Effector memory CD4-positive, alpha-beta T cell (primary cell): ENCODE measurements around the gene CFAP52.
"Not testable (repeated sequence)": the region's sequence is repeated elsewhere in the genome, so short reads cannot be mapped to it uniquely, and the experiment has no call there.

Source experiments
- DNase-seq, 3 donors: peaks; one replicate each; pipeline ENCODE4 v3.0.0-alpha.2; 2020
- H3K27ac ChIP-seq: 2 replicates; pipeline ENCODE4 v1.7.0; 2013; ENCODE audit warnings: mild to moderate bottlenecking, low read length, moderate library complexity; ENCODE audit not compliant: insufficient read depth, poor library complexity, severe bottlenecking
- H3K27me3 ChIP-seq: replicated peaks from 2 replicates; pipeline ENCODE4 v1.7.0; 2013; ENCODE audit warnings: mild to moderate bottlenecking, low read length; ENCODE audit not compliant: insufficient read depth, control insufficient read depth, poor library complexity, severe bottlenecking
- H3K36me3 ChIP-seq: 2 replicates; pipeline ENCODE4 v1.7.0; 2013; ENCODE audit warnings: mild to moderate bottlenecking, low read length, moderate library complexity; ENCODE audit not compliant: control insufficient read depth, insufficient read depth
- H3K4me1 ChIP-seq: 2 replicates; pipeline ENCODE4 v1.7.0; 2013; ENCODE audit warnings: low read length, mild to moderate bottlenecking; ENCODE audit not compliant: control insufficient read depth, insufficient read depth, poor library complexity, severe bottlenecking
- H3K4me3 ChIP-seq: 2 replicates; pipeline ENCODE4 v1.7.0; 2013; ENCODE audit warnings: low read length, low read depth, mild to moderate bottlenecking; ENCODE audit not compliant: insufficient read depth, poor library complexity, severe bottlenecking
- H3K9me3 ChIP-seq: 2 replicates; pipeline ENCODE4 v1.7.0; 2013; ENCODE audit warnings: mild to moderate bottlenecking, low read length, moderate library complexity; ENCODE audit not compliant: control insufficient read depth

Gene CFAP52

GRCh38 chr17:9606453-9606852 lies 30.0 kb downstream of the CFAP52 start:
- H3K27ac ChIP-seq = no peak overlapping the region

GRCh38 chr17:9607058-9607457 lies 30.6 kb downstream of the CFAP52 start:
- not testable (repeated sequence) for H3K27ac ChIP-seq, H3K4me1 ChIP-seq, H3K4me3 ChIP-seq, H3K27me3 ChIP-seq, H3K9me3 ChIP-seq, H3K36me3 ChIP-seq, DNase-seq

More at GRCh38 chr17:9606453-9606852, 30.0 kb downstream of the CFAP52 start:
- H3K27me3 ChIP-seq = no peaks in the 10 kb centered on the region
- H3K4me3 ChIP-seq = no peak overlapping the region
- DNase-seq = no peak
- H3K9me3 ChIP-seq = no peaks in the 10 kb centered on the region
- no peaks in the 10 kb centered on the region for H3K4me1 ChIP-seq
- no peaks in the 10 kb centered on the region for H3K36me3 ChIP-seq

GRCh38 chr17:9611557-9611956 lies 35.1 kb downstream of the CFAP52 start:
- no peak overlapping the region for H3K27ac ChIP-seq
- H3K9me3 ChIP-seq = no peaks in the 10 kb centered on the region
- H3K27me3 ChIP-seq = no peaks in the 10 kb centered on the region
- H3K4me1 ChIP-seq = no peaks in the 10 kb centered on the region
- no peak overlapping the region for H3K4me3 ChIP-seq
- DNase-seq = no peak
- H3K36me3 ChIP-seq = no peaks in the 10 kb centered on the region

GRCh38 chr17:9612006-9612405 lies 35.6 kb downstream of the CFAP52 start:
- no peaks in the 10 kb centered on the region for H3K9me3 ChIP-seq
- H3K4me1 ChIP-seq = no peaks in the 10 kb centered on the region
- H3K27me3 ChIP-seq = no peaks in the 10 kb centered on the region
- no peak overlapping the region for H3K4me3 ChIP-seq
- H3K27ac ChIP-seq = no peak overlapping the region
- no peak for DNase-seq
- H3K36me3 ChIP-seq = no peaks in the 10 kb centered on the region

- H3K9me3 ChIP-seq = no peaks in the 10 kb centered on the region
- H3K4me1 ChIP-seq = no peaks in the 10 kb centered on the region
- DNase-seq = no peak
- H3K27me3 ChIP-seq = no peaks in the 10 kb centered on the region
- no peak overlapping the region for H3K4me3 ChIP-seq
- no peaks in the 10 kb centered on the region for H3K36me3 ChIP-seq
- H3K27ac ChIP-seq = no peak overlapping the region
Observed at GRCh38 chr17:9615486-9615885, 39.0 kb downstream of the CFAP52 start.

- Histone ChIP-seq H3K4me1 (no peaks in the 10 kb centered on the region), H3K9me3 (no peaks in the 10 kb centered on the region), H3K4me3 (no peak overlapping the region), H3K27me3 (no peaks in the 10 kb centered on the region), H3K27ac (no peak overlapping the region), H3K36me3 (no peaks in the 10 kb centered on the region)
- no peak for DNase-seq
Observed at GRCh38 chr17:9622961-9623360, 46.5 kb downstream of the CFAP52 start.

GRCh38 chr17:9628509-9628908 lies 52.1 kb downstream of the CFAP52 start:
- H3K27me3 ChIP-seq = no peaks in the 10 kb centered on the region
- no peak overlapping the region for H3K27ac ChIP-seq
- H3K36me3 ChIP-seq = no peaks in the 10 kb centered on the region
- H3K4me1 ChIP-seq = no peaks in the 10 kb centered on the region
- H3K9me3 ChIP-seq = no peaks in the 10 kb centered on the region
- no peak for DNase-seq
- H3K4me3 ChIP-seq = no peak overlapping the region

- DNase-seq = no peak
- Histone ChIP-seq H3K4me3 (no peak overlapping the region), H3K36me3 (no peaks in the 10 kb centered on the region), H3K4me1 (no peaks in the 10 kb centered on the region), H3K9me3 (no peaks in the 10 kb centered on the region), H3K27me3 (no peaks in the 10 kb centered on the region), H3K27ac (no peak overlapping the region)
Observed at GRCh38 chr17:9632741-9633140, 56.3 kb downstream of the CFAP52 start.

- H3K9me3 ChIP-seq = no peaks in the 10 kb centered on the region
- H3K27ac ChIP-seq = no peak overlapping the region
- H3K36me3 ChIP-seq = no peaks in the 10 kb centered on the region
- DNase-seq = no peak
- no peak overlapping the region for H3K4me3 ChIP-seq
- no peaks in the 10 kb centered on the region for H3K4me1 ChIP-seq
- no peaks in the 10 kb centered on the region for H3K27me3 ChIP-seq
Observed at GRCh38 chr17:9635340-9635739, 58.9 kb downstream of the CFAP52 start.

GRCh38 chr17:9636501-9636900 lies 60.1 kb downstream of the CFAP52 start:
- H3K4me3 ChIP-seq = no peak overlapping the region
- no peaks in the 10 kb centered on the region for H3K36me3 ChIP-seq
- H3K9me3 ChIP-seq = no peaks in the 10 kb centered on the region
- H3K27me3 ChIP-seq = no peaks in the 10 kb centered on the region
- H3K4me1 ChIP-seq = no peaks in the 10 kb centered on the region
- no peak for DNase-seq
- no peak overlapping the region for H3K27ac ChIP-seq

- H3K27me3 ChIP-seq, DNase-seq, H3K27ac ChIP-seq, H3K36me3 ChIP-seq, H3K4me1 ChIP-seq, H3K4me3 ChIP-seq, H3K9me3 ChIP-seq: not testable (repeated sequence)
Observed at GRCh38 chr17:9640388-9640787, 63.9 kb downstream of the CFAP52 start.
